NB4 (cell line): ENCODE data around the gene PRKAG3.

ENCODE experiments used
- DNase-seq: peaks from one replicate; pipeline ENCODE4 v3.0.0; 2010; ENCODE audit warnings: low read depth
- H3K4me3 ChIP-seq: one replicate; pipeline ENCODE4 v1.5.1; 2011; ENCODE audit warnings: mild to moderate bottlenecking, low read depth, low read length, moderate library complexity
- CTCF ChIP-seq: IDR thresholded peaks from one replicate; pipeline ENCODE4 v1.5.1; 2012; ENCODE audit warnings: low read depth, low read length
- MAX ChIP-seq: IDR thresholded peaks from 2 replicates; pipeline ENCODE4 v1.6.1; 2011; ENCODE audit warnings: low read depth, low read length
- MYC ChIP-seq: IDR thresholded peaks from 2 replicates; pipeline ENCODE4 v1.6.1; 2011; ENCODE audit warnings: low read depth, low read length
- POLR2A ChIP-seq: IDR thresholded peaks from 2 replicates; pipeline ENCODE4 v1.6.1; 2011; ENCODE audit warnings: mild to moderate bottlenecking; ENCODE audit not compliant: insufficient read length; ENCODE audit errors: extremely low read depth

PRKAG3 gene

GRCh38 chr2:218855305-218856166, 23.9 kb upstream of the PRKAG3 start:
- TF ChIP-seq MAX, result no peak
- no peak for TF ChIP-seq CTCF
- no peak for TF ChIP-seq MYC
- TF ChIP-seq POLR2A, result no peak
- DNase-seq, result no peak

GRCh38 chr2:218854860-218855259, 23.3 kb upstream of the PRKAG3 start:
- no peak overlapping the region for H3K4me3 ChIP-seq
- TF ChIP-seq CTCF, result no peak
- TF ChIP-seq MAX, result no peak
- TF ChIP-seq POLR2A, result no peak
- no peak for TF ChIP-seq MYC
- no peak for DNase-seq

More at GRCh38 chr2:218855305-218856166, 23.9 kb upstream of the PRKAG3 start:
- H3K4me3 ChIP-seq, result no peak overlapping the region

GRCh38 chr2:218853766-218854165, 22.2 kb upstream of the PRKAG3 start:
- DNase-seq, result peak; percentile 98
- peak overlapping the region; percentile 8 for H3K4me3 ChIP-seq
- TF ChIP-seq MAX (no peak), MYC (peak; percentile 53)

GRCh38 chr2:218852911-218853667, 21.5 kb upstream of the PRKAG3 start:
- DNase-seq, result peak; percentile 89
- H3K4me3 ChIP-seq, result peak overlapping the region; percentile 8
- peak; percentile 81 for TF ChIP-seq CTCF
- no peak for TF ChIP-seq MYC

- TF ChIP-seq CTCF (no peak), MAX (no peak), MYC (no peak), POLR2A (no peak)
- no peak overlapping the region for H3K4me3 ChIP-seq
- DNase-seq, result no peak
Measured at GRCh38 chr2:218851286-218851685, 19.7 kb upstream of the PRKAG3 start.

- no peak for DNase-seq
- TF ChIP-seq CTCF (no peak), MYC (no peak), POLR2A (no peak), MAX (no peak)
- H3K4me3 ChIP-seq, result no peak overlapping the region
Measured at GRCh38 chr2:218850796-218851195, 19.2 kb upstream of the PRKAG3 start.
